ENCODE data around the gene GPR15LG.
A peak's percentile ranks its signal among the peaks of the same experiment; 100 is the strongest.
"Not testable (repeated sequence)": the region's sequence is repeated elsewhere in the genome, so short reads cannot be mapped to it uniquely, and the experiment has no call there.

Gene GPR15LG

DNA sequence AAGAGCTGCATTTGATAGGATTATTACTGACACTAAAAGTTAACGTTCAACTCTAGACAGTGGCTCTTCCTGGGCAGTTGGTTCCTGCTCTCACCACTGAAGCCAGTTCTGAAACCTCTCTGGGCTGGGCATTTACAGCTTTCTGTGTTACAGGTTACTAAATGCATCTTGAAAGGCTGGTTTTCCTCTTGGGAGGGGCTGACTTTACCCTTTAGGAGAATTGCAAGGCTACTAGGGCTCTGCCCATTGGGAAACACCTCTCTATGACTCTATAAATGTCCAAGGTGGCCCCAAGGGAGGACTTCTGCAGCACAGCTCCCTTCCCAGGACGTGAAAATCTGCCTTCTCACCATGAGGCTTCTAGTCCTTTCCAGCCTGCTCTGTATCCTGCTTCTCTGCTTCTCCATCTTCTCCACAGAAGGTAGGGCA, at the start of gene GPR15LG:
Gene GPR15LG (plus strand): TSS at position 301 of the 429 bp plus-strand sequence. CDS start 51 bp downstream, at position 352.
- H3K4me3 ChIP-seq: no peak within 1 kb of the TSS
- no peak for DNase-seq (ENCODE audit: low read depth, low spot score)
- H3K9me3 ChIP-seq (ENCODE audit: low read depth, low read length): no peaks in the 10 kb centered on the region
- TF ChIP-seq POLR2AphosphoS5 (IDR thresholded peaks at IDR 0.05; ENCODE audit: borderline replicate concordance, low read depth, low read length) (no peak), EZH2 (IDR thresholded peaks at IDR 0.05) (no peak), FOXP2 (optimal IDR thresholded peaks at IDR 0.05; ENCODE audit: control extremely low read depth, extremely low read length, insufficient read depth) (no peak)
- H3K27ac ChIP-seq: no peak within 1 kb of the TSS
- no peaks in the 10 kb centered on the region for H3K36me3 ChIP-seq (ENCODE audit: insufficient read depth, low read length)
- H3K9ac ChIP-seq (ENCODE audit: insufficient read length): no peak within 1 kb of the TSS

DNA sequence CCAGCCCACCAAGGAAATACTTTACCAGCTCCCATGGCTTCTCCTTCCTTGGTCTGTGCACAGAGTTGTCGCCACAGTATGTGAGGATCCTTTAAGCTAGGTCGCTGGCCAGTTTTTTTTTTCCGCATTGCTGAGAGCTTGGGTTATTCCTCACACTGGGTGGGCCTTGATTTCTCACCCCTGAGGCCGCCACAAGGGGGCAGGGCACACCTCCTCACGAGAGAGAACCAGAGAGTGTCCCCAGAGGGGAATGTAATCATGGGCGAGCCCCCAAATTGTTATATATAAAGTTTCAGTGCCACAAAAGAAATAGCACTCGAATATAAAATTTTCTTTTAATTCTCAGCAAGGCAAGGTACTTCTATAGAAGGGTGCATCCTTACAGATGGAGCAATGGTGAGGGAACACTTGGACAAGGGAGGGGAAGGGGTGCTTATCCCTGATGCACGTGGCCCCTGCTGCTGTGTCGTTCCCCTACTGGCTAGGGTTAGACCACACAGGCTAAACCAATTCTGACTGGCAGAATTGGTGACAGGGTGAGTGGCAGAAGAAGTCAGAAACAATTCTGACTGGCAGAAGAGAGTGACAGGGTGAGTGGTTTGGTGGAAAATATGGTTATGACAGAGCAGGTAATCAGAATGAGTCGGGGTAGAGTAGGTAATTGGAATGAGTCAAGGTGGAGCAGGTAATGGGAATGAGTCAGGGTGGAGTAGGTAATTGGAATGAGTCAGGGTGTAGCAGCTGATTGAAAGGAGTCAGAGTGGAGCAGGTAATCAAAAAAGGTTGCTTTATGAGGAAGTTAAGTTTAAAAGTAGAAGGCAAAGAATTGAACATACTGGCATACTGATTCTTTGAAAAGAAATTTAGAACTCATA, 47.5 kb upstream of the GPR15LG start:
- not testable (repeated sequence) for H3K27ac ChIP-seq; H3K36me3 ChIP-seq (ENCODE audit: insufficient read depth, low read length); H3K9ac ChIP-seq (ENCODE audit: insufficient read length); DNase-seq (ENCODE audit: low read depth, low spot score); H3K9me3 ChIP-seq (ENCODE audit: low read depth, low read length); H3K4me3 ChIP-seq

DNA sequence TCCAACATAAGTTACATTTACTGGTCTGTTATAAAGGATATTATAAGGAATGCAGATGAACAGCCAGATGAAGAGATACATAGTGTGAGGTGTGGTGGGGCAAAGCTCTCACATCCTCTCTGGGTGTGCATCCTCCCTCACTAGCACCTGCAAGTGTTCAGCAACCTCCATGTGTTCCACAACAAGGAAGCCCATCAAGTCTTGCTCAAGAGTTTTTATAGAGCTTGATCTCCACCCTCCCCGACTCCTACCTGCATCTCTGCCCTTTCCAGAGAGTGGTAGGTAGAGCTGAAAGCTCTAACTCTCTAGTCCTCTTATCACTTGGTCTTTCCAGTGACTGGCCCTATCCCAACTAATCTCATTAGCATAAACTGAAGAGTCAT, 46.8 kb upstream of the GPR15LG start:
- TF ChIP-seq EZH2 (IDR thresholded peaks at IDR 0.05): no peak
- no peak for TF ChIP-seq FOXP2 (optimal IDR thresholded peaks at IDR 0.05; ENCODE audit: control extremely low read depth, extremely low read length, insufficient read depth)
- no peak for TF ChIP-seq POLR2AphosphoS5 (IDR thresholded peaks at IDR 0.05; ENCODE audit: borderline replicate concordance, low read depth, low read length)
- Histone ChIP-seq H3K4me3 (no peak overlapping the region), H3K27ac (no peak overlapping the region), H3K36me3 (ENCODE audit: insufficient read depth, low read length) (no peaks in the 10 kb centered on the region), H3K9ac (ENCODE audit: insufficient read length) (no peak overlapping the region), H3K9me3 (ENCODE audit: low read depth, low read length) (no peaks in the 10 kb centered on the region)
- no peak for DNase-seq (ENCODE audit: low read depth, low spot score)

DNA sequence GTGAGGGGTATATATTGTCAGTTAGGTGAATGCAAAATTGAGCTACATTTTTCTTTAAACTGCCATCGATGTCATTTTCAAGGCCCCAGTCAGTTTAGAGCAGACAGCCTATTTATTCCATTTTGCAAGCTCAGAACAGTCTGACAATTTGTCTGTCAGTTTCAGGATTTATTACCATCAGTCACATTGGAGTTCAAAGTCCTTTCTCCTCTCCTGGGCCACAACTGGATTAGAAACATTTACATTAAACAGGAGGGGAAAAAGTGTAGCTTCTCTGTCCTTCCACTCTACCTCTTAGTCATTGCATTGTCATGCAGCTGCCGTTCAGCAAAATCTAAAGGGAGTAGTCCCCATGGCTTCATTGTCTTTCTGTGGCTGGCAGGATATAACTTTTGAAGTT, 37.8 kb upstream of the GPR15LG start:
- H3K36me3 ChIP-seq (ENCODE audit: insufficient read depth, low read length): no peaks in the 10 kb centered on the region
- H3K9me3 ChIP-seq (ENCODE audit: low read depth, low read length): no peaks in the 10 kb centered on the region
- H3K4me3 ChIP-seq: no peak overlapping the region
- TF ChIP-seq FOXP2 (optimal IDR thresholded peaks at IDR 0.05; ENCODE audit: control extremely low read depth, extremely low read length, insufficient read depth) (no peak), EZH2 (IDR thresholded peaks at IDR 0.05) (no peak), POLR2AphosphoS5 (IDR thresholded peaks at IDR 0.05; ENCODE audit: borderline replicate concordance, low read depth, low read length) (no peak)
- H3K9ac ChIP-seq (ENCODE audit: insufficient read length): no peak overlapping the region
- H3K27ac ChIP-seq: no peak overlapping the region
- DNase-seq (ENCODE audit: low read depth, low spot score): no peak

DNA sequence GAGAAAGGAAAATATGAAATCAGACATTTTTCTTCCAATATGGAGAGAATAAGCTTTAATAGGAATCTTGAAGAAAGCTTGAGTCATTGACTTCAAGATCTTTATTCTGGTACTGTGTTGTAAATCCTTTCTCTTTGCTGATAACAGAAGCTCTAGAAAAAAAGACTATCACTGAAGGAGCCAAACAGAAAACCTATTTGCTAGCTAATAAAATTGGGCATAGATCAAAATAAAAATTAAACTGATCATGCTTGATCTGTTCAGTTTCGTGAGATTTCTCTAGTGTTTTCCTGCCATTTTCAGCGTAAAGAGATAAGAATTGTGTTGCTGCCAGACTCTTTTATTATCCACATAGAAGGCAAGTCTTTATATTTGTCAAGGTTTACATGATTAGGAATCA, 35.8 kb upstream of the GPR15LG start:
- DNase-seq (ENCODE audit: low read depth, low spot score): no peak
- no peak overlapping the region for H3K4me3 ChIP-seq
- H3K9ac ChIP-seq (ENCODE audit: insufficient read length): no peak overlapping the region
- peaks cover 5% of the 10 kb centered on the region; the same call in 1 of the 2 replicates for H3K36me3 ChIP-seq (ENCODE audit: insufficient read depth, low read length)
- no peak overlapping the region for H3K27ac ChIP-seq
- no peak for TF ChIP-seq EZH2 (IDR thresholded peaks at IDR 0.05)
- no peak for TF ChIP-seq FOXP2 (optimal IDR thresholded peaks at IDR 0.05; ENCODE audit: control extremely low read depth, extremely low read length, insufficient read depth)
- TF ChIP-seq POLR2AphosphoS5 (IDR thresholded peaks at IDR 0.05; ENCODE audit: borderline replicate concordance, low read depth, low read length): no peak
- no peaks in the 10 kb centered on the region for H3K9me3 ChIP-seq (ENCODE audit: low read depth, low read length)

DNA sequence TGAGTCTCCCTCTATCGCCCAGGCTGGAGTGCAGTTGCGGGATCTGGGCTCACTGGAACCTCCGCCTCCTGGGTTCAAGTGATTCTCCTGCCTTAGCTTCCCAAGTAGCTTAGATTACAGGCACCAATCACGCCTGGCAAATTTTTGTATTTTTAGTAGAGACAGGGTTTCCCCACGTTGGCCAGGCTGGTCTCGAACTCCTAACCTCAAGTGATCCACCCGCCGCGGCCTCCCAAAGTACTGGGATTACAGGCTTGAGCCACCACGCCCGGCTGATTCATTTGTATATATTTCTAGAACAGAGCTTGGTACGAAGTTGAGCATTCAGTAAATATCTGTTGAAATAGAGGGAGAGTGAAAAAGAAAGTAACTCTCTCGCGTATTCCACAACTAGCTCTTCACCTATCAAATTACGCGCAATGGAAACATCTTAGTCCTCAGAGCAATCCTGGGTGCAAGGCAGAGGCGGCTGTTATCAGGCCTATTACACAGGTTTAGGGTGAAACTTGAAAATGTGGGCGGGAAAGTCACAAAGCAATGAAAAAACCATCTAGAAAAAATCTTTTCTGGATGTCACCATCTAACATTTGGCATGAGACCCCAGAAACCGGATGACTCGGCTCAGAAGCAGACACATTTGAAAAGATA, 35.0 kb upstream of the GPR15LG start:
- H3K4me3 ChIP-seq: peak overlapping the region; percentile 73
- H3K9ac ChIP-seq (ENCODE audit: insufficient read length): peak overlapping the region; percentile 75
- no peak for TF ChIP-seq FOXP2 (optimal IDR thresholded peaks at IDR 0.05; ENCODE audit: control extremely low read depth, extremely low read length, insufficient read depth)
- no peak for TF ChIP-seq POLR2AphosphoS5 (IDR thresholded peaks at IDR 0.05; ENCODE audit: borderline replicate concordance, low read depth, low read length)
- TF ChIP-seq EZH2 (IDR thresholded peaks at IDR 0.05): no peak
- peak overlapping the region; percentile 82 for H3K27ac ChIP-seq
- no peak for DNase-seq (ENCODE audit: low read depth, low spot score)
- H3K9me3 ChIP-seq (ENCODE audit: low read depth, low read length): no peaks in the 10 kb centered on the region
- peaks cover 13% of the 10 kb centered on the region for H3K36me3 ChIP-seq (ENCODE audit: insufficient read depth, low read length)

DNA sequence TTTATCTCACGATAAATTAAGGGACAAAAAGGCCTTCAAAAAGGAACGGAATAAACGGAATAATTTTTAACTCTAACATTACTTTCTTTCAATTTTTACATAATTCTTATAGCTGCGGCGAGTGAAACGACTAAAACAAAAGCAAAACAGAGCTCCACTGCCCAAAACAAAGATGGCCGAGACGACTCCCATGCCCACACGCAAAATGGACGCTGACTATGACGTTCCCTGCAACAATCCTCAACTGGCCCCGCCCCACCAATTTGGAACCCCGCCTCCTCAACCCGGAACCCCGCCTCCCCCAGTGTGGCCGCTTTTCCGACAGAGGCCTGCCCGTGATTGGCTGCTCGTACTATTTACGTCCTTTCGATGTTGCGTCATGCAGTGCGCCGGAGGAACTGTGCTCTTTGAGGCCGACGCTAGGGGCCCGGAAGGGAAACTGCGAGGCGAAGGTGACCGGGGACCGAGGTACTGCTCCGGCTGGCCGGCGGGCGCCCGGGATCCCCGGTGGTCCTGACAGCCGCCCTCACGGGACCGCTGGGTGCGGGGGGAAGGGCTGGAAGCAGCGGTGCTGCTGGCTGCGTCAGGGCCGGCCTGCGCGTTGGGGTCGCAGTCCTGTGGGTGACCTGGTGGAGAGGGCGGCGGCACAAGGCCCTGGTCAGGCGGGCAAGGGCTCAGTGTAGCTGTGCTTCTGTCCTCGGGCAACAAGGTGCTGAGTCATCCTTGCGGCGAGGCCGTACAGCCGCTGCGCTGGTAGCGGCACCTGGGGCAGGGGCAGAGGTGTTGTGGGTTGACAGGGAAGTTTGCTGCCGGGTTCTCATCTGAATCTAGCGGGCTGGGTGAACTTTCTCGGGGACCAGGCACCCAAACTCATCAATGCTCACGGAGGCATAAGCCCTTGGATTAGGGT, 34.2 kb upstream of the GPR15LG start, which contains the start of gene GHITM:
Gene GHITM (plus strand): TSS at position 384 of the 910 bp plus-strand sequence. CDS start 1,992 bp downstream, outside the sequence.
- no peaks in the 10 kb centered on the region for H3K9me3 ChIP-seq (ENCODE audit: low read depth, low read length)
- peak within 1 kb of the TSS; percentile 94 for H3K9ac ChIP-seq (ENCODE audit: insufficient read length)
- TF ChIP-seq POLR2AphosphoS5 (IDR thresholded peaks at IDR 0.05; ENCODE audit: borderline replicate concordance, low read depth, low read length): peak; percentile 56; the same call in 1 of the 2 replicates
- TF ChIP-seq EZH2 (IDR thresholded peaks at IDR 0.05): no peak
- no peak for TF ChIP-seq FOXP2 (optimal IDR thresholded peaks at IDR 0.05; ENCODE audit: control extremely low read depth, extremely low read length, insufficient read depth)
- peak within 1 kb of the TSS; percentile 82 for H3K27ac ChIP-seq
- peak; percentile 79 for DNase-seq (ENCODE audit: low read depth, low spot score)
- peaks cover 19% of the 10 kb centered on the region for H3K36me3 ChIP-seq (ENCODE audit: insufficient read depth, low read length)
- peak within 1 kb of the TSS; percentile 84 for H3K4me3 ChIP-seq

DNA sequence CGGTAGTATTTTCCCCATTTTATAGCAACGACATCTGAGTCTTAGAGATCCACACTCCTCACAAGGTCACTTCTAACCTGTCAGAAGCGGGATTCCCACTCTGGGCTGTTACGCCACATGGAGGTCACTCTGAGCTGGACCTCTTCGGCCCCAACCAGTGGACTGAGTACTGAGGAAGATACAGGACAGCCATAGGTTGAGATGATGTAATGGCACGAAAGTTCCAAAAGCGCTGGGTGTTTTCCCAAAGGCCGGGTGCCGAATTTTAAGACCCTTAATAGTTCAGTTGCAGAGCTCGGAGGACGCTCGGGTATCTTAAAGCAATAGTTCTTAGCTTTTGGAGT, 33.6 kb upstream of the GPR15LG start:
- DNase-seq (ENCODE audit: low read depth, low spot score): no peak
- H3K27ac ChIP-seq: peak overlapping the region; percentile 64; the same call in 1 of the 2 replicates
- peak overlapping the region; percentile 84 for H3K4me3 ChIP-seq

More for the DNA sequence above, 33.6 kb upstream of the GPR15LG start:
- TF ChIP-seq POLR2AphosphoS5 (IDR thresholded peaks at IDR 0.05; ENCODE audit: borderline replicate concordance, low read depth, low read length) (no peak), EZH2 (IDR thresholded peaks at IDR 0.05) (no peak), FOXP2 (optimal IDR thresholded peaks at IDR 0.05; ENCODE audit: control extremely low read depth, extremely low read length, insufficient read depth) (no peak)
- H3K9me3 ChIP-seq (ENCODE audit: low read depth, low read length): no peaks in the 10 kb centered on the region
- peak overlapping the region; percentile 94 for H3K9ac ChIP-seq (ENCODE audit: insufficient read length)
- H3K36me3 ChIP-seq (ENCODE audit: insufficient read depth, low read length): peaks cover 24% of the 10 kb centered on the region
